Testis (tissue), 2 donors: Measurements from ENCODE around the gene PHLPP1.

ENCODE experiments used
- POLR2A ChIP-seq: fragments of 450-650 bp; IDR thresholded peaks from one replicate; pipeline ENCODE4 v1.6.1; 2017; ENCODE audit warnings: antibody characterized with exemption, mild to moderate bottlenecking, moderate library complexity
- TF ChIP-seq, protein P1 (sequence below), 3 experiments: fragments of 450-650 bp in 2 of 3; fragments of 200-600 bp in 1 of 3; sonication (generic) in 1 of 3; IDR thresholded peaks; one replicate each; pipeline ENCODE4 v1.5.1; 2016 to 2019; ENCODE audit warnings: antibody characterized with exemption in 3 of 3, mild to moderate bottlenecking in 2 of 3, moderate library complexity in 1 of 3

DNA sequence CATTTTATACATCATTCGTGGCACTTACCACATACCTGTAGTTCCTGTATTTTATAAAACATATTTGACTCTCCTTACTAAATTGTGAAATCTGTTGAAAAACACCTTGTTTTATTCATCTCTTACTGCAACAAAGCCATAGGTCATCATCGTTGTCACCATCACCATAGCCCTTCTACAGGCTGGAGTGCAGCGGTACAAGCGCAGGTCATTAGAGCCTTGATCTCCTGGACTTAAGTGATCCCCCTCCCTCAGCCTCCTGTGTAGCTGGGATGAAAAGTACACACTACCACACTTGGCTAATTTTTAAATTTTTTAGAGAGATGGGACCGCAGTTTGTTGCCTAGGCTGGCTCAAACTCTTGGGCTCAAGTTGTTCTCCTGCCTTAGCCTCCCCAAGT, 184.2 kb downstream of the PHLPP1 start:
- TF ChIP-seq, protein P1, sequence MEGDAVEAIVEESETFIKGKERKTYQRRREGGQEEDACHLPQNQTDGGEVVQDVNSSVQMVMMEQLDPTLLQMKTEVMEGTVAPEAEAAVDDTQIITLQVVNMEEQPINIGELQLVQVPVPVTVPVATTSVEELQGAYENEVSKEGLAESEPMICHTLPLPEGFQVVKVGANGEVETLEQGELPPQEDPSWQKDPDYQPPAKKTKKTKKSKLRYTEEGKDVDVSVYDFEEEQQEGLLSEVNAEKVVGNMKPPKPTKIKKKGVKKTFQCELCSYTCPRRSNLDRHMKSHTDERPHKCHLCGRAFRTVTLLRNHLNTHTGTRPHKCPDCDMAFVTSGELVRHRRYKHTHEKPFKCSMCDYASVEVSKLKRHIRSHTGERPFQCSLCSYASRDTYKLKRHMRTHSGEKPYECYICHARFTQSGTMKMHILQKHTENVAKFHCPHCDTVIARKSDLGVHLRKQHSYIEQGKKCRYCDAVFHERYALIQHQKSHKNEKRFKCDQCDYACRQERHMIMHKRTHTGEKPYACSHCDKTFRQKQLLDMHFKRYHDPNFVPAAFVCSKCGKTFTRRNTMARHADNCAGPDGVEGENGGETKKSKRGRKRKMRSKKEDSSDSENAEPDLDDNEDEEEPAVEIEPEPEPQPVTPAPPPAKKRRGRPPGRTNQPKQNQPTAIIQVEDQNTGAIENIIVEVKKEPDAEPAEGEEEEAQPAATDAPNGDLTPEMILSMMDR (IDR thresholded peaks at IDR 0.05): no peak
- TF ChIP-seq POLR2A: no peak
